Kidney (tissue), 14 donors: ENCODE results near the gene SLC35F6. TPM values are rescaled to one million over a fixed set of nuclear protein-coding genes. Genes with fewer than 3 reads are reported as not detected.
A peak's percentile ranks its signal among the peaks of the same experiment; 100 is the strongest.

Experiments used
- DNase-seq, 5 donors: peaks; one replicate each; pipeline ENCODE4 v3.0.0-alpha.2; 2013 to 2020
- FAIRE-seq: peaks from 2 replicates; lab custom pipeline; 2012; peaks lifted over from hg19 to GRCh38; lab: Jason Lieb, UNC
- H3K27ac ChIP-seq, 2 donors: one replicate each; pipeline ENCODE4 v1.7.0; 2013; ENCODE audit warnings: low read depth in 2 of 2, low read length in 2 of 2, inconsistent platforms in 1 of 2
- H3K27me3 ChIP-seq: one replicate; pipeline ENCODE4 v1.7.1; 2013; ENCODE audit warnings: low read length, inconsistent platforms; ENCODE audit not compliant: control insufficient read depth, insufficient read depth
- H3K36me3 ChIP-seq, 3 donors: one replicate each; pipeline versions ENCODE4 v1.7.0 to v1.7.1; 2013; ENCODE audit warnings: low read length in 3 of 3, control low read depth in 1 of 3, inconsistent platforms in 1 of 3; ENCODE audit not compliant: insufficient read depth in 3 of 3, control insufficient read depth in 2 of 3
- H3K4me1 ChIP-seq, 3 donors: one replicate each; pipeline versions ENCODE4 v1.7.0 to v1.7.1; 2013; ENCODE audit warnings: low read length in 3 of 3, inconsistent platforms in 1 of 3, low read depth in 1 of 3; ENCODE audit not compliant: control insufficient read depth in 2 of 3, insufficient read depth in 2 of 3
- H3K4me3 ChIP-seq, 3 donors: one replicate each; pipeline versions ENCODE4 v1.7.0 to v1.8.1; 2013; ENCODE audit warnings: low read length in 3 of 3, control low read depth in 1 of 3, inconsistent platforms in 1 of 3
- H3K9ac ChIP-seq, 3 donors: one replicate each; pipeline versions ENCODE4 v1.7.0 to v1.7.1; 2013; ENCODE audit warnings: low read length in 3 of 3, control low read depth in 1 of 3, inconsistent platforms in 1 of 3
- H3K9me3 ChIP-seq, 3 donors: one replicate each; pipeline versions ENCODE4 v1.7.0 to v1.7.1; 2013; ENCODE audit warnings: low read length in 3 of 3, control low read depth in 1 of 3, inconsistent platforms in 1 of 3; ENCODE audit not compliant: control insufficient read depth in 2 of 3, insufficient read depth in 1 of 3
- intact Hi-C: fragments of 100-400 bp; cut with DNase I; formaldehyde crosslinking; loops from one replicate; pipeline ENCODE4 v1.11.1; 2022
- polyA plus RNA-seq: library from polyadenylated mRNA; stranded (reverse); fragments of 350-450 nt; fragmentation: Illumina TruSeq; extraction: RNeasy Lipid Tissue Mini Kit (QIAGEN cat#74804); gene quantifications from one replicate; pipeline ENCODE4 v1.2.3, GENCODE V29; 2014; ENCODE audit warnings: low read depth, low replicate concordance; ENCODE audit not compliant: insufficient read depth
- total RNA-seq: library from RNA; stranded (reverse); fragmentation: NEBNext Ultra II Directional; extraction: Animal tissue kit (Norgen Biotek cat#: 25700); gene quantifications from one replicate; pipeline ENCODE4 v1.2.1, GENCODE V29; 2021
- TF ChIP-seq, protein P1 (sequence below): IDR thresholded peaks from 3 replicates; pipeline ENCODE4 v1.5.1; 2012; ENCODE audit warnings: mild to moderate bottlenecking, moderate library complexity, borderline replicate concordance; ENCODE audit not compliant: insufficient read depth; ENCODE audit errors: extremely low read depth
- donor health status: control.
- donor health status: control.
- donor health status: control.
- donor health status: control.
- donor health status: control.
- donor health status: DM: yes; HTN: yes; CAD: no.
- donor health status: Normal renal cell carcinoma (clear cell type).

SLC35F6 gene
- total and polyA plus RNA-seq, 2 donors from 2014 or later = 43.1 to 63.7 TPM

DNA sequence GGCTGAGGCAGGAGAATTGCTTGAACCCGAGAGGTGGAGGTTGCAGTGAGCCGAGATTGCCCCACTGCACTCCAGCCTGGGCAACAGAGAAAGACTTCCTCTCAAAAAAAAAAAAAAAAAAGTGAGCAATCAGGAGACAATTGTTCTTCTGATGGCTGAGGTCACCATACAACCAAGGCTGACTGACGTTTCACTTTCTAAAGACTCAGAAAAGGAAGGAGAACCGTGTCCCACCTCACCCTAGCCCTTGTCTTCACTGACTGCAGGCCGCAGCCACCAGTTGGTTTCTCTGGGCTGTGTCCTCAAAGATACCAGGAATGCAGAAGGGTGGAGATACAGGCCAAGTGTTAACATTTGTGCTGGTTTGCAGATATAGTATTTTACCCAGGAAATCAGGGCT, 7.7 kb upstream of the SLC35F6 start:
- Histone ChIP-seq H3K36me3 (no peaks in the 10 kb centered on the region), H3K9ac (no peak overlapping the region), H3K4me3 (no peak overlapping the region), H3K4me1 (peaks cover 0 to 9% (median 6%) of the 10 kb centered on the region in 3 donors), H3K27ac (no peak overlapping the region), H3K9me3 (no peaks in the 10 kb centered on the region), H3K27me3 (no peaks in the 10 kb centered on the region)
- DNase-seq (no peak), FAIRE-seq (no peak)
- TF ChIP-seq, protein P1, sequence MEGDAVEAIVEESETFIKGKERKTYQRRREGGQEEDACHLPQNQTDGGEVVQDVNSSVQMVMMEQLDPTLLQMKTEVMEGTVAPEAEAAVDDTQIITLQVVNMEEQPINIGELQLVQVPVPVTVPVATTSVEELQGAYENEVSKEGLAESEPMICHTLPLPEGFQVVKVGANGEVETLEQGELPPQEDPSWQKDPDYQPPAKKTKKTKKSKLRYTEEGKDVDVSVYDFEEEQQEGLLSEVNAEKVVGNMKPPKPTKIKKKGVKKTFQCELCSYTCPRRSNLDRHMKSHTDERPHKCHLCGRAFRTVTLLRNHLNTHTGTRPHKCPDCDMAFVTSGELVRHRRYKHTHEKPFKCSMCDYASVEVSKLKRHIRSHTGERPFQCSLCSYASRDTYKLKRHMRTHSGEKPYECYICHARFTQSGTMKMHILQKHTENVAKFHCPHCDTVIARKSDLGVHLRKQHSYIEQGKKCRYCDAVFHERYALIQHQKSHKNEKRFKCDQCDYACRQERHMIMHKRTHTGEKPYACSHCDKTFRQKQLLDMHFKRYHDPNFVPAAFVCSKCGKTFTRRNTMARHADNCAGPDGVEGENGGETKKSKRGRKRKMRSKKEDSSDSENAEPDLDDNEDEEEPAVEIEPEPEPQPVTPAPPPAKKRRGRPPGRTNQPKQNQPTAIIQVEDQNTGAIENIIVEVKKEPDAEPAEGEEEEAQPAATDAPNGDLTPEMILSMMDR = no peak
- intact Hi-C loops = no loop called here

DNA sequence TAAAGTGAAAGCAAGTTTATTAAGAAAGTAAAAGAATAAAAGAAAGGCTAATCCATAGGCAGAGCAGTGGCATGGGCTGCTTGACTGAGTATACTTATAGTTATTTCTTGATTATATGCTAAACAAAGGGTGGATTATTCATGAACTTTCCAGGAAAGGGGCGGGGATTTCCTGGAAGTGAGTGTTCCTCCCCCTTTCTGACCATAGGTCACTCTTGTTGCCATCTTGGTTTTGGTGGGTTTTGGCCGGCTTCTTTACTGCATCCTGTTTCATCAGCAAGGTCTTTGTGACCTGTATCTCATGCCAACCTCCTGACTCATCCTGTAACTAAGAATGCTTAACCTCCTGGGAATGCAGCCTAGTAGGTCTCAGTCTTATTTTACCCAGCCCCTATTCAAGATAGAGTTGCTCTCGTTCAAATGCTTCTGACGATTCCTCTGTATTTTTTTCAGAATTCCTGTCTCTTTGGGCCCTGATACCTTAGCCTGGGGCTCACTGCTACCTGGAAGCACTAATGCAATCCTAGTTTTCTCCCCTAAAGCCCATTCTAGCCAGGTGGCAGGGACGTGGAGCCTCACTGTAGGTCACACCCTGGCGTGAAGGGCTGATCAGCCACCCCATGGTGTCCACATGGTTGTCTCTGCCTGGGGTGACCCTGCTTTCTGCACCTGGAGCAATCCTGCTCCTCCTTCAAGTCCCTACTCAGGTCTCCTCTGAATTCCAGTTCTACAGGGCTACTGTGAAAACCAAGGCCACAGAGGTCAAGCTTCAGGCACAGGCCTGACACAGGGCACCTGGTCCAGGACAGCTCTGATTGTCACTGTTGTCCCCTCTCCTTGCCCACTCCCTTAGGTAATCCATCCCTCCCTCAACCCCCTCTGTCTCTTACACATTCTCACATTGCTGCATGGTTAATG, 6.0 kb upstream of the SLC35F6 start:
- H3K36me3 ChIP-seq = no peaks in the 10 kb centered on the region
- peak; percentile 39 for FAIRE-seq
- H3K9me3 ChIP-seq = no peaks in the 10 kb centered on the region
- peak in 2 of 5 donors; percentile 29 to 64 for DNase-seq
- H3K9ac ChIP-seq = no peak overlapping the region
- intact Hi-C loops = no loop called here
- H3K4me1 ChIP-seq = peaks cover 0 to 9% (median 6%) of the 10 kb centered on the region in 3 donors
- H3K27ac ChIP-seq = peak overlapping the region; percentile 58 to 92
- H3K27me3 ChIP-seq = no peaks in the 10 kb centered on the region
- TF ChIP-seq, protein P1 = no peak
- H3K4me3 ChIP-seq = no peak overlapping the region

DNA sequence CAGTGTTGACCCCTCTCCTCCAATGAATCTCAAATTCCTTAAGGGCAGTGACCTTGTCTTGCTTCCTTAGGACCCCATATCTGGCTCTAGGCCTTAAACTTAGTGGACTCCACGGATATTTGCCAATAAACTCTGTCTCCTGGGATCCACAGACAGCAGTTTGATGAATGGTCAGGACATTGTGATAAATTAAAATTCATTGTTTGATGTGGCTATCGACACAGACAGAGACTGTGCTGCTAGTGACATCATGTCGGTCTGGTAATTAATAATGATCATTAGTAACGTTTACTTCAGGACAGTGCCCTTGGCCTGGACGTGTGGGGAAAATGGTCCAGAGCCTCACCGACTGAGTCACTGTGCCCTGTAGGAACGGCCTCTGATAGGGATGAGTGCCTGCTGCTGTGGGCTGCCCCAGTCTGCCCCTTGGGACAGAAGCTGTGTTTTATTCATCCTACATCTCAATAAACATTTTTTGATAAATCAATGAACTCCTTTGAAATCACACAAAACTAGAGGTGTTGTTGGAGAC, 5.2 kb upstream of the SLC35F6 start:
- H3K9me3 ChIP-seq = no peaks in the 10 kb centered on the region
- DNase-seq (peak in 2 of 5 donors; percentile 13 to 57), FAIRE-seq (no peak)
- intact Hi-C loops = no loop called here
- no peaks in the 10 kb centered on the region for H3K27me3 ChIP-seq
- no peak overlapping the region for H3K9ac ChIP-seq
- TF ChIP-seq, protein P1 = no peak
- H3K36me3 ChIP-seq = no peaks in the 10 kb centered on the region
- peak overlapping the region; percentile 58 to 92 for H3K27ac ChIP-seq
- H3K4me3 ChIP-seq = no peak overlapping the region
- H3K4me1 ChIP-seq = peaks cover 0 to 9% (median 6%) of the 10 kb centered on the region in 3 donors
